Caco-2 (cell line): ENCODE results near the gene ARHGAP30. TPM values are rescaled to one million over a fixed set of nuclear protein-coding genes. Genes with fewer than 3 reads are reported as not detected.
A peak's percentile ranks its signal among the peaks of the same experiment; 100 is the strongest.
"Not testable (repeated sequence)": the region's sequence is repeated elsewhere in the genome, so short reads cannot be mapped to it uniquely, and the experiment has no call there.

Experiments
- BruUV-seq: library from RNA; stranded (reverse); fragments of 400-500 nt; replicated peaks from 2 replicates; lab custom pipeline; 2021; lab: Mats Ljungman, UMichigan
- CTCF ChIA-PET: fragments of 300-600 bp; sonication (Branson Sonifier 250); formaldehyde crosslinking; loops from one replicate; lab custom pipeline; 2022; ENCODE audit warnings: antibody characterized with exemption; lab: Charles Lee
- POLR2A ChIA-PET: fragments of 300-600 bp; sonication (Branson Sonifier 250); formaldehyde crosslinking; loops from one replicate; lab custom pipeline; 2022; ENCODE audit warnings: antibody characterized with exemption; lab: Charles Lee
- DNase-seq, 2 experiments: peaks; one replicate each; pipeline versions ENCODE4 v3.0.0 to v3.0.0-alpha.2; 2020 to 2022
- H3K27me3 ChIP-seq: replicated peaks from 2 replicates; pipeline ENCODE4 v1.6.0; 2011; ENCODE audit warnings: low read length; ENCODE audit not compliant: control insufficient read depth, insufficient read depth
- H3K36me3 ChIP-seq: 2 replicates; pipeline ENCODE4 v1.5.1; 2011; ENCODE audit warnings: low read length; ENCODE audit not compliant: control insufficient read depth, insufficient read depth
- H3K4me1 ChIP-seq: fragments of 250-450 bp; sonication (Bioruptor Pico); 2 replicates; pipeline ENCODE4 v1.5.1; 2020; ENCODE audit warnings: mild to moderate bottlenecking
- H3K4me3 ChIP-seq: 2 replicates; pipeline ENCODE4 v1.5.1; 2011; ENCODE audit warnings: low read depth, mild to moderate bottlenecking, control low read depth, low read length
- H3K9me3 ChIP-seq: fragments of 250-450 bp; sonication (Bioruptor Pico); 2 replicates; pipeline ENCODE4 v1.5.1; 2020; ENCODE audit warnings: mild to moderate bottlenecking, moderate library complexity
- H3K27ac Mint-ChIP-seq: one replicate; pipeline ENCODE4 v1.8.0; 2022; ENCODE audit warnings: mixed read lengths; ENCODE audit not compliant: unreplicated experiment
- H3K27me3 Mint-ChIP-seq: one replicate; pipeline ENCODE4 v1.8.0; 2022; ENCODE audit warnings: mixed read lengths; ENCODE audit not compliant: insufficient read depth, unreplicated experiment
- H3K36me3 Mint-ChIP-seq: one replicate; pipeline ENCODE4 v1.8.0; 2022; ENCODE audit warnings: mild to moderate bottlenecking, mixed read lengths; ENCODE audit not compliant: insufficient read depth, unreplicated experiment
- H3K4me1 Mint-ChIP-seq: one replicate; pipeline ENCODE4 v1.8.0; 2022; ENCODE audit warnings: low read depth, mixed read lengths; ENCODE audit not compliant: unreplicated experiment
- H3K4me3 Mint-ChIP-seq: one replicate; pipeline ENCODE4 v1.8.0; 2022; ENCODE audit warnings: mild to moderate bottlenecking, moderate library complexity, mixed read lengths; ENCODE audit not compliant: unreplicated experiment
- H3K9me3 Mint-ChIP-seq: one replicate; pipeline ENCODE4 v1.8.0; 2022; ENCODE audit warnings: mixed read lengths; ENCODE audit not compliant: unreplicated experiment
- intact Hi-C: fragments of 100-400 bp; cut with micrococcal nuclease; formaldehyde crosslinking; loops from one replicate; pipeline ENCODE4 v1.10.0; 2022; ENCODE audit not compliant: unreplicated experiment
- total RNA-seq: library from RNA; stranded (reverse); gene quantifications from 2 replicates; pipeline ENCODE4 v1.2.3, GENCODE V29; 2022
- TF ChIP-seq, protein P1 (sequence below), 2 experiments: fragments of 200-600 bp in 1 of 2; IDR thresholded peaks; 1 replicate in 1 of 2; 2 replicates in 1 of 2; pipeline versions ENCODE4 v1.5.1 to v1.8.0; 2011 to 2022; ENCODE audit warnings: antibody characterized with exemption in 1 of 2, control low read depth in 1 of 2, inconsistent platforms in 1 of 2, low read depth in 1 of 2, low read length in 1 of 2, mild to moderate bottlenecking in 1 of 2, moderate library complexity in 1 of 2; ENCODE audit not compliant: insufficient read depth in 1 of 2, severe bottlenecking in 1 of 2, unreplicated experiment in 1 of 2

The ARHGAP30 gene
- total RNA-seq, 1 experiment from 2014 or later = not detected

DNA sequence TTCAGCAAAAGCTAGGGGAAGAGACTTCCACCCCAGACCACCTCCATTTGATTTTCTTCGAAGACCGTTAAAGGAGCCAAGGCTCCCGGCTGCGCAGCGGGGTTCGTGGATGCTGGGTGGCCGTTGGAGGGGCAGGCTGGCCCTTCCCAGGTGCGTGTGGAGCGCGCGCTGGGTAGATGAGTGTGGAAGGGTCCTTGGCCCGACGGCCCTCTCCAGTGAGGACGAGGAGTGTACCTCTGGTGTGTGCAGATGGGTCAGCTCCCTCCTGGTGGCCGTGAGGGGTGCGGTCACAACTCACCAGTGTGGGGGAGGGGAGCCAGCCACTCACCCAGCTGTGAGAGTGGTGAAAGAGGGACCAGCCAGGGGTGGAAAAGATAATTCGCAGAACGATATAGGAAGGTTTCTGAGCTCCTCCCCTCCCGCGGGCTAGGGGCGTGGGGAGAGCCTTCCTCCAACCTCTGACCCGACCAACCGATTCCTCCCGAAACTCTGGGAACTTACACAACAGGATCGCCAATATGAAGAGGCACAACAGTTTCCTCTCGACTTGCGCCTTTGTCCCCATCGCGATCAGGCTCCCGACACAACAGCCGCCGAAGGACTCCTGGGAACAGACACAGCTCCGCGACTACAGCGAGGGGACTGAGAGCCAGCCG, 49.1 kb downstream of the ARHGAP30 start, which contains the start of gene F11R:
Gene F11R, minus strand, starts transcription at position 644 of the 656 bp plus-strand sequence. Its CDS starts 79 bp downstream, at position 565.
- TF ChIP-seq, protein P1, sequence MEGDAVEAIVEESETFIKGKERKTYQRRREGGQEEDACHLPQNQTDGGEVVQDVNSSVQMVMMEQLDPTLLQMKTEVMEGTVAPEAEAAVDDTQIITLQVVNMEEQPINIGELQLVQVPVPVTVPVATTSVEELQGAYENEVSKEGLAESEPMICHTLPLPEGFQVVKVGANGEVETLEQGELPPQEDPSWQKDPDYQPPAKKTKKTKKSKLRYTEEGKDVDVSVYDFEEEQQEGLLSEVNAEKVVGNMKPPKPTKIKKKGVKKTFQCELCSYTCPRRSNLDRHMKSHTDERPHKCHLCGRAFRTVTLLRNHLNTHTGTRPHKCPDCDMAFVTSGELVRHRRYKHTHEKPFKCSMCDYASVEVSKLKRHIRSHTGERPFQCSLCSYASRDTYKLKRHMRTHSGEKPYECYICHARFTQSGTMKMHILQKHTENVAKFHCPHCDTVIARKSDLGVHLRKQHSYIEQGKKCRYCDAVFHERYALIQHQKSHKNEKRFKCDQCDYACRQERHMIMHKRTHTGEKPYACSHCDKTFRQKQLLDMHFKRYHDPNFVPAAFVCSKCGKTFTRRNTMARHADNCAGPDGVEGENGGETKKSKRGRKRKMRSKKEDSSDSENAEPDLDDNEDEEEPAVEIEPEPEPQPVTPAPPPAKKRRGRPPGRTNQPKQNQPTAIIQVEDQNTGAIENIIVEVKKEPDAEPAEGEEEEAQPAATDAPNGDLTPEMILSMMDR (IDR thresholded peaks at IDR 0.05; ENCODE audit: insufficient read depth in 1 of 2, low read depth in 1 of 2, low read length in 1 of 2, severe bottlenecking in 1 of 2, unreplicated experiment in 1 of 2) = peak; percentile 13 to 42
- ChIA-PET POLR2A (interaction anchor here (0.6 to 3.2 kb wide), 25 partner anchors 9 to 382 kb away, joined by 3 to 84 read pairs (median 6); partner anchors contain the start of genes APOA2, DEDD, NIT1 and PFDN2), CTCF (interaction anchor here (0.5 to 3.3 kb wide), 13 partner anchors 11 to 799 kb away, joined by 3 to 53 read pairs (median 5); partner anchors contain the start of genes PPOX, TOMM40L and USF1)
- Mint-ChIP-seq H3K27me3 (no peaks in the 10 kb centered on the region), H3K9me3 (no peaks in the 10 kb centered on the region), H3K4me3 (peak within 1 kb of the TSS; percentile 89), H3K36me3 (peaks cover 41% of the 10 kb centered on the region), H3K27ac (peak within 1 kb of the TSS; percentile 97), H3K4me1 (peaks cover 50% of the 10 kb centered on the region)
- H3K9me3 ChIP-seq = no peaks in the 10 kb centered on the region
- peak within 1 kb of the TSS; percentile 67 for H3K4me3 ChIP-seq
- H3K27me3 ChIP-seq = no peaks in the 10 kb centered on the region
- BruUV-seq = TSS peak; percentile 46
- DNase-seq = peak; percentile 89
- H3K36me3 ChIP-seq = no peaks in the 10 kb centered on the region; the same call in none of the 2 replicates
- intact Hi-C loops = loop anchor here (1.0 kb wide), 2 partner anchors 7 to 25 kb away; partner anchors contain the start of gene USF1
- peaks cover 45% of the 10 kb centered on the region for H3K4me1 ChIP-seq

DNA sequence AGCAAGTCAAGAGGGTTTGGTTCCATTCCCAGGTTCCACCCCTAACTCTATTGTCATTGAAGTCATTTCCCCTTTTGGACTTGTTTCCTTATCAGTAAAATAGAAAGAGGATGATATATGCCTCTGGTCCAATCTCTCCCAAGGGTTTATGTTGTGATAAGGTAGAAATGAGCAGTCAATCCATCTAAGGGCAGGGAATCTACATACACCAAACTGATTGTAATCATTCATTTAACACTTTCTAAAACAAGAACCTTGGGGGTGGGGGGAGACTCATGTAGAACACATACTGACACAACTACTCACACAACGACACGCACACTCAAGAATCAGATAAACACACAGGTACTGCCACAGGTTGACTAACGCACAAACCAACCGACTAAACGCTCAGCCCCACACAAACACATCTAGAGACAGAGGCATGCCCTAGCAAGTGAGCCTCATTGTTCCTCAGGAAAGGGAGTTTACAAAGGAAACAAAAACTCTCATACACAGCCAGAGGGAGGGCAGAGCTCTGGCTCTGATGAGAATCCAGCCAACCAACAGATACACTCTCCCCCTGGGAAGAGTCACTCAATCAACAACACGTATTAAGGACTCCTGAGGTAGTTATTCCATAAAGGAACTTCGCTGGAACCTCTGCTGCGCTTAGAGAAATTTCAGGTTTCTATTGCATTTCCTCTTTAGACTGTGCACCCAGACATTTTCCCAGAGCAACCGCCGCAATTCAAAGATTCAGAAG, 49.8 kb downstream of the ARHGAP30 start:
- no peaks in the 10 kb centered on the region for H3K9me3 ChIP-seq
- peaks cover 47% of the 10 kb centered on the region for H3K4me1 ChIP-seq
- DNase-seq = no peak
- ChIA-PET POLR2A (interaction anchor here (0.6 to 3.2 kb wide), 16 partner anchors 12 to 206 kb away, joined by 3 to 84 read pairs (median 10); partner anchors contain the start of genes APOA2, DEDD, NIT1 and PFDN2), CTCF (interaction anchor here (0.5 to 3.3 kb wide), 8 partner anchors 10 to 798 kb away, joined by 3 to 53 read pairs (median 5); partner anchors contain the start of gene USF1)
- Mint-ChIP-seq H3K27me3 (no peaks in the 10 kb centered on the region), H3K27ac (peak overlapping the region; percentile 97), H3K9me3 (no peaks in the 10 kb centered on the region), H3K36me3 (peaks cover 43% of the 10 kb centered on the region), H3K4me3 (peak overlapping the region; percentile 89), H3K4me1 (peaks cover 43% of the 10 kb centered on the region)
- no peaks in the 10 kb centered on the region; the same call in none of the 2 replicates for H3K36me3 ChIP-seq
- peak overlapping the region; percentile 67 for H3K4me3 ChIP-seq
- TF ChIP-seq, protein P1 (IDR thresholded peaks at IDR 0.05; ENCODE audit: insufficient read depth in 1 of 2, low read depth in 1 of 2, low read length in 1 of 2, severe bottlenecking in 1 of 2, unreplicated experiment in 1 of 2) = no peak
- intact Hi-C loops = no loop called here
- H3K27me3 ChIP-seq = no peaks in the 10 kb centered on the region
- no TSS peak for BruUV-seq

DNA sequence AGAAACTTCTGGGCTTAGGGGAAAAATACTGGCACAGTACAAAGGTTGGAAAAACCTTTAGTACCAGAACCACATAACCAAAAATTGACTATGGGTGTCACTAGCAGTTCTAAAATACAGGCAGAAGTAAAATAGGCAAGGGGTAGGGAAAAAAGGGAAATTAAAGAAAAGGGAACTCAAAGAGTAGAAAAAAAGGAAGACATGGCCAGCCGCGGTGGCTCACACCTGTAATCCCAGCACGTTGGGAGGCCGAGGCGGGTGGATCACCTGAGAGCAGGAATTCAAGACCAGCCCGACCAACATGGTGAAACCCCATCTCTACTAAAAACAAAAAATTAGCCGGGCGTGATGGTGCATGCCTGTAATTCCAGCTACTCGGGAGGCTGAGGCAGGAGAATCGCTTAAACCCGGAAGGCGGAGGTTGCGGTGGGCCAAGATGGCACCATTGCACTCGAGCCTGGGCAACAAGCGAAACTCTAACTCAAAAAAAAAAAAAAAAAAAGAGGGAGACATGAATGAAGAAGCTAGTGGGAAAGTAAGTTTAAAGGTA, 50.5 kb downstream of the ARHGAP30 start:
- H3K9me3 Mint-ChIP-seq, BruUV-seq, H3K36me3 ChIP-seq, H3K27me3 Mint-ChIP-seq, DNase-seq, H3K9me3 ChIP-seq, intact Hi-C loops, H3K27me3 ChIP-seq: not testable (repeated sequence)
- Mint-ChIP-seq H3K36me3 (peaks cover 46% of the 10 kb centered on the region), H3K4me1 (peaks cover 43% of the 10 kb centered on the region), H3K27ac (peak overlapping the region; percentile 97), H3K4me3 (peak overlapping the region; percentile 89)
- ChIA-PET POLR2A (interaction anchor here (0.6 to 1.4 kb wide), 3 partner anchors 18 to 114 kb away, joined by 3 to 5 read pairs (median 3); partner anchors contain the start of genes DEDD and TSTD1), CTCF (interaction anchor here (0.6 to 3.3 kb wide), 2 partner anchors 9 to 21 kb away, joined by 3 to 53 read pairs; no protein-coding TSS in a partner anchor)
- peaks cover 52% of the 10 kb centered on the region for H3K4me1 ChIP-seq
- H3K4me3 ChIP-seq = peak overlapping the region; percentile 67
